Endothelial cell of umbilical vein (primary cell): ENCODE data around the gene SLC12A7. TPM values are rescaled to one million over a fixed set of nuclear protein-coding genes. Genes with fewer than 3 reads are reported as not detected.

Experiments
- BruUV-seq: library from RNA; stranded (reverse); fragments of 400-500 nt; replicated peaks from 2 replicates; lab custom pipeline; 2021; lab: Mats Ljungman, UMichigan
- CTCF ChIA-PET: fragments of 300-600, 350-600 bp; sonication (Branson Sonifier 250); formaldehyde crosslinking; loops from one replicate; lab custom pipeline; 2021; ENCODE audit warnings: antibody characterized with exemption, inconsistent platforms; lab: Charles Lee
- POLR2A ChIA-PET: fragments of 300-600, 350-600 bp; sonication (Branson Sonifier 250); formaldehyde crosslinking; loops from one replicate; lab custom pipeline; 2021; ENCODE audit warnings: antibody characterized with exemption, inconsistent platforms; lab: Charles Lee
- DNase-seq: peaks from one replicate; pipeline ENCODE4 v3.0.0-alpha.2; 2011; ENCODE audit warnings: low read depth, low spot score
- FAIRE-seq: peaks from 2 replicates; lab custom pipeline; 2011; peaks lifted over from hg19 to GRCh38; lab: Jason Lieb, UNC
- H2AFZ ChIP-seq: 2 replicates; pipeline ENCODE4 v1.6.0; 2012; ENCODE audit warnings: low read depth, low read length, control low read depth, inconsistent platforms
- H3K27ac ChIP-seq: 2 replicates; pipeline ENCODE4 v1.5.1; 2011; ENCODE audit warnings: low read depth, mild to moderate bottlenecking, control low read depth, low read length, moderate library complexity; ENCODE audit not compliant: insufficient read depth
- H3K27me3 ChIP-seq, 2 experiments: 2 replicates each; pipeline versions ENCODE4 v1.6.0 to v1.6.1; 2011; ENCODE audit warnings: low read length in 2 of 2, mixed read lengths in 1 of 2; ENCODE audit not compliant: control insufficient read depth in 2 of 2, insufficient read depth in 2 of 2
- H3K36me3 ChIP-seq, 2 experiments: 2 replicates in 1 of 2; 3 replicates in 1 of 2; pipeline ENCODE4 v1.5.1; 2011; ENCODE audit warnings: low read length in 2 of 2, mild to moderate bottlenecking in 1 of 2, moderate library complexity in 1 of 2; ENCODE audit not compliant: control insufficient read depth in 2 of 2, insufficient read depth in 2 of 2; ENCODE audit errors: extremely low read depth in 1 of 2
- H3K4me1 ChIP-seq: 3 replicates; pipeline ENCODE4 v1.5.1; 2011; ENCODE audit warnings: mild to moderate bottlenecking, low read length; ENCODE audit not compliant: control insufficient read depth, insufficient read depth; ENCODE audit errors: extremely low read depth
- H3K4me2 ChIP-seq: 2 replicates; pipeline ENCODE4 v1.6.1; 2011; ENCODE audit warnings: low read length, control low read depth, mixed read lengths; ENCODE audit not compliant: insufficient read depth
- H3K4me3 ChIP-seq, 3 experiments: fragments of 200-600 bp in 1 of 3; sonication (generic), shearing (Covaris generic) in 1 of 3; replicated peaks in 1 of 3; 2 replicates each; pipeline ENCODE4 v1.5.1; 2011 to 2016; ENCODE audit warnings: control low read depth in 3 of 3, low read length in 3 of 3, mild to moderate bottlenecking in 2 of 3, inconsistent platforms in 1 of 3, low read depth in 1 of 3, moderate library complexity in 1 of 3; ENCODE audit not compliant: insufficient read depth in 1 of 3
- H3K79me2 ChIP-seq: 2 replicates; pipeline ENCODE4 v1.6.0; 2012; ENCODE audit warnings: low read length, inconsistent platforms; ENCODE audit not compliant: control insufficient read depth, insufficient read depth
- H3K9ac ChIP-seq: replicated peaks from 2 replicates; pipeline ENCODE3; 2011; ENCODE audit warnings: low read length, control low read depth; ENCODE audit not compliant: insufficient read depth; ENCODE audit errors: extremely low read depth
- H3K9me1 ChIP-seq: replicated peaks from 3 replicates; pipeline ENCODE4 v1.6.0; 2011; ENCODE audit warnings: mild to moderate bottlenecking, low read length; ENCODE audit not compliant: control insufficient read depth, insufficient read depth; ENCODE audit errors: extremely low read depth
- H3K9me3 ChIP-seq: replicated peaks from 2 replicates; pipeline ENCODE4 v1.5.1; 2012; ENCODE audit warnings: low read length, inconsistent platforms; ENCODE audit not compliant: control insufficient read depth, insufficient read depth
- H4K20me1 ChIP-seq: replicated peaks from 2 replicates; pipeline ENCODE3; 2011; ENCODE audit warnings: mild to moderate bottlenecking, low read length; ENCODE audit not compliant: control insufficient read depth, insufficient read depth; ENCODE audit errors: extremely low read depth
- CTCF ChIP-seq, 2 donors: IDR thresholded peaks; 1 replicate in 1 of 2; 2 replicates in 1 of 2; pipeline ENCODE4 v1.5.1; 2011; ENCODE audit warnings: low read length in 2 of 2, mild to moderate bottlenecking in 2 of 2, moderate library complexity in 2 of 2, control low read depth in 1 of 2, inconsistent platforms in 1 of 2, low read depth in 1 of 2; ENCODE audit not compliant: insufficient read depth in 1 of 2; ENCODE audit errors: extremely low read depth in 1 of 2
- FOS ChIP-seq: IDR thresholded peaks from 2 replicates; pipeline ENCODE4 v1.6.1; 2011; ENCODE audit warnings: mild to moderate bottlenecking, low read length, moderate library complexity, borderline replicate concordance; ENCODE audit not compliant: insufficient read depth
- GATA2 ChIP-seq: IDR thresholded peaks from 2 replicates; pipeline ENCODE4 v1.7.0; 2011; ENCODE audit warnings: low read depth, mild to moderate bottlenecking, moderate library complexity, mixed read lengths, low read length; ENCODE audit not compliant: insufficient read length, insufficient read depth
- JUN ChIP-seq: IDR thresholded peaks from 2 replicates; pipeline ENCODE4 v1.6.1; 2011; ENCODE audit warnings: borderline replicate concordance, low read depth; ENCODE audit not compliant: insufficient read length, insufficient read depth
- MYC ChIP-seq: IDR thresholded peaks from one replicate; pipeline ENCODE4 v1.6.1; 2011; ENCODE audit warnings: mild to moderate bottlenecking, low read depth, low read length
- POLR2A ChIP-seq: IDR thresholded peaks from 2 replicates; pipeline ENCODE4 v1.6.1; 2012; ENCODE audit warnings: low read depth, mild to moderate bottlenecking, control low read depth, low read length
- dilution Hi-C: fragments of 300-500 bp; cut with MboI; formaldehyde crosslinking; loops from one replicate; pipeline ENCODE4 v1.15.0; 2019; ENCODE audit warnings: low sequenced_read_pairs; ENCODE audit not compliant: extremely low pct_ligation_motif_present
- intact Hi-C: fragments of 100-400 bp; cut with micrococcal nuclease; formaldehyde crosslinking; loops from one replicate; pipeline ENCODE4 v1.10.0; 2022
- polyA plus RNA-seq, 4 experiments: library from polyadenylated mRNA; depleted of rRNA in 3 of 4; stranded (reverse) in 3 of 4; unstranded in 1 of 4; fragments of >200 nt; gene quantifications; 2 replicates each; pipeline versions ENCODE4 v1.2.1 to v1.2.3, GENCODE V29; 2011 to 2012; ENCODE audit warnings: missing spikeins in 1 of 4
- total RNA-seq: library from RNA; stranded (reverse); gene quantifications from 2 replicates; pipeline ENCODE4 v1.2.3, GENCODE V29; 2021

SLC12A7 gene
- total and polyA plus RNA-seq, 2 donors (not counting 3 experiments of a cell fraction or from before 2014, with no cell fraction given) = 16.4 to 38.8 TPM

GRCh38 chr5:1142886-1143669 lies 31.2 kb upstream of the SLC12A7 start:
- H3K4me3 ChIP-seq = no peak overlapping the region
- H3K4me2 ChIP-seq = no peak overlapping the region
- H3K4me1 ChIP-seq = peaks cover 5% of the 10 kb centered on the region
- intact Hi-C loops = no loop called here
- no peaks in the 10 kb centered on the region for H3K27me3 ChIP-seq
- H2AFZ ChIP-seq = no peak overlapping the region
- no peaks in the 10 kb centered on the region for H3K36me3 ChIP-seq
- ChIA-PET CTCF (interaction anchor here (2.2 kb wide), 1 partner anchor 31 kb away, joined by 6 read pairs; no protein-coding TSS in a partner anchor), POLR2A (no interaction called here)
- H3K9me1 ChIP-seq = no peaks in the 10 kb centered on the region
- FAIRE-seq (no peak), DNase-seq (no peak)
- no peak overlapping the region for H3K27ac ChIP-seq
- dilution Hi-C loops = no loop called here
- no peaks in the 10 kb centered on the region for H4K20me1 ChIP-seq
- BruUV-seq = no TSS peak
- TF ChIP-seq JUN (no peak), MYC (no peak), POLR2A (no peak), FOS (no peak), GATA2 (no peak), CTCF (IDR thresholded peaks at IDR 0.05; ENCODE audit: extremely low read depth in 1 of 2, insufficient read depth in 1 of 2, low read depth in 1 of 2, low read length in 2 of 2) (no peak)
- no peaks in the 10 kb centered on the region for H3K79me2 ChIP-seq
- no peaks in the 10 kb centered on the region for H3K9me3 ChIP-seq
- no peak overlapping the region for H3K9ac ChIP-seq
